Lung (tissue), 12 donors: Measurements from ENCODE around the gene IPO11. TPM values are rescaled to one million over a fixed set of nuclear protein-coding genes. Genes with fewer than 3 reads are reported as not detected.
A peak's percentile ranks its signal among the peaks of the same experiment; 100 is the strongest.

Experiments used
- ATAC-seq: fragments of 200-7000 bp; cut with Tn5 transposase; one replicate; pipeline ENCODE4 v1.9.1; 2020; ENCODE audit warnings: moderate number of reproducible peaks; ENCODE audit not compliant: insufficient read depth, low FRiP score
- DNase-seq, 3 donors: peaks; one replicate each; pipeline ENCODE4 v3.0.0-alpha.2; 2013 to 2017
- H3K27ac ChIP-seq, 2 donors: one replicate each; pipeline ENCODE4 v1.5.1; 2013; ENCODE audit warnings: mild to moderate bottlenecking in 2 of 2, moderate library complexity in 2 of 2, control low read depth in 1 of 2, inconsistent platforms in 1 of 2, low read depth in 1 of 2, low read length in 1 of 2
- H3K27me3 ChIP-seq, 3 donors: one replicate each; pipeline ENCODE4 v1.5.1; 2013; ENCODE audit warnings: low read length in 2 of 3; ENCODE audit not compliant: control insufficient read depth in 3 of 3, insufficient read depth in 3 of 3
- H3K36me3 ChIP-seq, 4 donors: one replicate each; pipeline ENCODE4 v1.5.1; 2013; ENCODE audit warnings: low read length in 4 of 4, mild to moderate bottlenecking in 1 of 4, moderate library complexity in 1 of 4; ENCODE audit not compliant: control insufficient read depth in 4 of 4, insufficient read depth in 4 of 4
- H3K4me1 ChIP-seq, 5 donors: one replicate each; pipeline ENCODE4 v1.5.1; 2013; ENCODE audit warnings: low read length in 5 of 5, mild to moderate bottlenecking in 2 of 5, moderate library complexity in 1 of 5; ENCODE audit not compliant: control insufficient read depth in 5 of 5, insufficient read depth in 5 of 5
- H3K4me3 ChIP-seq: one replicate; pipeline ENCODE4 v1.5.1; 2013; ENCODE audit warnings: mild to moderate bottlenecking, control low read depth, moderate library complexity
- H3K9ac ChIP-seq, 2 donors: one replicate each; pipeline ENCODE4 v1.5.1; 2013; ENCODE audit warnings: low read length in 2 of 2, control low read depth in 1 of 2; ENCODE audit not compliant: insufficient read depth in 1 of 2
- H3K9me3 ChIP-seq, 4 donors: one replicate each; pipeline ENCODE4 v1.5.1; 2013; ENCODE audit warnings: low read length in 3 of 4, mild to moderate bottlenecking in 1 of 4, moderate library complexity in 1 of 4; ENCODE audit not compliant: control insufficient read depth in 4 of 4, insufficient read depth in 3 of 4
- CTCF ChIP-seq: IDR thresholded peaks from 2 replicates; pipeline ENCODE4 v1.5.1; 2012; ENCODE audit warnings: mild to moderate bottlenecking; ENCODE audit errors: control extremely low read depth, extremely low read depth
- WGBS, 2 donors: extraction: QIAGEN DNeasy Blood & Tissue Kit; methylation state at CpG; one replicate each; pipeline ENCODE4 v1.1.7; 2013; 5-methylcytosine and 5-hydroxymethylcytosine counted together
- polyA plus RNA-seq, 2 donors: library from polyadenylated mRNA; stranded (reverse); fragments of 200-250 nt; gene quantifications; one replicate each; pipeline ENCODE4 v1.2.1, GENCODE V29; 2013
- total RNA-seq, 2 donors: library from RNA; depleted of rRNA in 1 of 2; stranded (reverse); fragments of >200 nt in 1 of 2; gene quantifications; one replicate each; pipeline ENCODE4 v1.2.1, GENCODE V29; 2014 to 2021
- donor health status: control.
- donor health status: control.
- donor health status: Bipolar disorder and iron deficiency.
- donor health status: healthy.
- donor health status: DM: yes; HTN: yes; CAD: no.

Gene IPO11
- total and polyA plus RNA-seq, 4 donors = 7.2 to 46.6 (median 25.5) TPM

- Histone ChIP-seq H3K36me3 (peaks cover 0 to 1% (median under 1%) of the 10 kb centered on the region in 4 donors), H3K9ac (no peak overlapping the region), H3K9me3 (no peaks in the 10 kb centered on the region), H3K4me3 (no peak overlapping the region), H3K27ac (no peak overlapping the region), H3K27me3 (no peaks in the 10 kb centered on the region), H3K4me1 (no peaks in the 10 kb centered on the region)
- ATAC-seq (no peak), DNase-seq (no peak)
- TF ChIP-seq CTCF = no peak
- 96 to 99% methylated on average over 2 of the region's 2 CpGs for WGBS, 2 donors
These were observed 124.2 kb downstream of the IPO11 start for GRCh38 chr5:62536783-62537182.

DNA sequence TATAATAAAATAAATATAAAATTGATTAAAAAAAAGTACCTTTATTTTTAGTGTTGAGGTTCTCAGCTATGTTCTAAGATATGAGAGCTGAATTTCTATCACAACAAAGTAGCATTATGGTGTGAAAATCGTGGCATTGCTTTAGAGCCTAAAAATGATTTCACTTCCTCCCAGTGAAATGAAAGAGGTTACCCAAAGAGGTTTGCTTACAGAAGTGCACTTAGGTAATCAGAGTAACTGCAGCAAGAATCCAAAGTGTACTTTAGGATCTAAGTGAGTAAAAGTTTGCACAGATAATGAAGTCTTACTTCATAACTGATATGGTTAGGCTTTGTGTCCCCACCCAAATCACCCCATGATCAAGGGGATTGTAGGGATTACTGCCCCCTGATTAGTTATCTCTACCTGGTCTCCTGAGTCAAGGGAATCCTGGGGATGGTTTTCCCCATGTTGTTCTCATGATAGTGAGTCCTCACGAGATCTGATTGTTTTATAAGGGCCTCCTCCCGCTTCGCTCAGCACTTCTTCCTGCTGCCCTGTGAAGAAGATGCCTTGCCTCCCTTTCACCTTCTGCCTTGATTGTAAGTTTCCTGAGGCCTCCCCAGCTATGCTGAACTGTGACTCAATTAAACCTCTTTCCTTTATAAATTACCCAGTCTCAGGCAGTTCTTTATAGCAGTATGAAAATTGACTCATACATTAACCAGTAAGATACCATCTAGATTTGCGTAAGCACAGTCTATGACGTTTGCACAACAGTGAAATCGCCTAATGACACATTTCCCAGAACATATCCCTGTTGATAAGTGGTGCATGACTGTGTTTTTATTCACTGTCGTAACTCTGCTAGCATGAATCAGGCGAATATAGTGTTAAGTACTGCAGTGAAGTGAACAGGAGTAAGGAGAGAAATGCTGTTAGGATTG lies 125.7 kb downstream of the IPO11 start:
- H3K4me3 ChIP-seq = no peak overlapping the region
- H3K36me3 ChIP-seq = peaks cover 0 to 1% (median 0%) of the 10 kb centered on the region in 4 donors
- H3K27ac ChIP-seq = no peak overlapping the region
- peak; percentile 34 for ATAC-seq
- H3K9me3 ChIP-seq = no peaks in the 10 kb centered on the region
- no peak for TF ChIP-seq CTCF
- WGBS, 2 donors = 57 to 70% methylated on average over 9 of the region's 9 CpGs
- DNase-seq = peak in 1 of 3 donors; percentile 9
- no peak overlapping the region for H3K9ac ChIP-seq
- no peaks in the 10 kb centered on the region for H3K4me1 ChIP-seq
- H3K27me3 ChIP-seq = no peaks in the 10 kb centered on the region

GRCh38 chr5:62542720-62543119 lies 130.2 kb downstream of the IPO11 start:
- H3K4me3 ChIP-seq = no peak overlapping the region
- no peak overlapping the region for H3K27ac ChIP-seq
- 93 to 100% methylated on average over 1 of the region's 1 CpG for WGBS, 2 donors
- DNase-seq = no peak
- no peak for TF ChIP-seq CTCF
- no peaks in the 10 kb centered on the region for H3K27me3 ChIP-seq
- no peaks in the 10 kb centered on the region for H3K9me3 ChIP-seq
- H3K9ac ChIP-seq = no peak overlapping the region
- ATAC-seq = no peak
- peaks cover 0 to 1% (median 0%) of the 10 kb centered on the region in 4 donors for H3K36me3 ChIP-seq
- peaks cover 0 to 2% (median 0%) of the 10 kb centered on the region in 5 donors for H3K4me1 ChIP-seq
